Measurements from ENCODE around the gene DYNLT5. TPM values are rescaled to one million over a fixed set of nuclear protein-coding genes. Genes with fewer than 3 reads are reported as not detected.
"Not testable (repeated sequence)": the region's sequence is repeated elsewhere in the genome, so short reads cannot be mapped to it uniquely, and the experiment has no call there.

Gene DYNLT5
- total RNA-seq, 1 donor from 2014 or later = 0.60 TPM

DNA sequence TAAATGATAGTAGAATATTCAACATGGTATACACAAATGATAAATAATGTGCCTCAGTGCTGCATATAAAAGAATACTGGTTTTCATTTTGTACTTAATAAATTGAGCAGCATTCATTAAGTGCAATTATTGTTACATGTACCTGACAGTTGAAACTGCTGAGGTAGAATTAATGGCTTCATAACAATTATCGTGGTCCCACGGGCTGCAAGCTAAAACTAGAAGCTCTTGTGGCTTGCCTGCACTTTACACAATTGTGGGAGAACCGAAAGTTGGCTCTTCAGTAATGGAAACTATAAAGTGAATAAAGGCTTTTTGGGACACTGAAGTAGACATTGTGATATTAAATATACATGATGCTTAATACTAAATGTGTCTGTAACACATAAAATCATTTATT is 25.6 kb downstream of the DYNLT5 start:
- TF ChIP-seq, protein P1, sequence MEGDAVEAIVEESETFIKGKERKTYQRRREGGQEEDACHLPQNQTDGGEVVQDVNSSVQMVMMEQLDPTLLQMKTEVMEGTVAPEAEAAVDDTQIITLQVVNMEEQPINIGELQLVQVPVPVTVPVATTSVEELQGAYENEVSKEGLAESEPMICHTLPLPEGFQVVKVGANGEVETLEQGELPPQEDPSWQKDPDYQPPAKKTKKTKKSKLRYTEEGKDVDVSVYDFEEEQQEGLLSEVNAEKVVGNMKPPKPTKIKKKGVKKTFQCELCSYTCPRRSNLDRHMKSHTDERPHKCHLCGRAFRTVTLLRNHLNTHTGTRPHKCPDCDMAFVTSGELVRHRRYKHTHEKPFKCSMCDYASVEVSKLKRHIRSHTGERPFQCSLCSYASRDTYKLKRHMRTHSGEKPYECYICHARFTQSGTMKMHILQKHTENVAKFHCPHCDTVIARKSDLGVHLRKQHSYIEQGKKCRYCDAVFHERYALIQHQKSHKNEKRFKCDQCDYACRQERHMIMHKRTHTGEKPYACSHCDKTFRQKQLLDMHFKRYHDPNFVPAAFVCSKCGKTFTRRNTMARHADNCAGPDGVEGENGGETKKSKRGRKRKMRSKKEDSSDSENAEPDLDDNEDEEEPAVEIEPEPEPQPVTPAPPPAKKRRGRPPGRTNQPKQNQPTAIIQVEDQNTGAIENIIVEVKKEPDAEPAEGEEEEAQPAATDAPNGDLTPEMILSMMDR (IDR thresholded peaks at IDR 0.05; ENCODE audit: unreplicated experiment) = no peak
- H3K9me3 Mint-ChIP-seq (ENCODE audit: low read depth) = peaks cover 14% of the 10 kb centered on the region
- DNase-seq (ENCODE audit: low spot score, unreplicated experiment) = no peak
- no peak overlapping the region for H3K4me3 Mint-ChIP-seq (ENCODE audit: low read depth)
- no peaks in the 10 kb centered on the region for H3K4me1 Mint-ChIP-seq (ENCODE audit: low read depth)
- H3K27ac Mint-ChIP-seq = no peak overlapping the region
- no peaks in the 10 kb centered on the region for H3K27me3 Mint-ChIP-seq
- H3K36me3 Mint-ChIP-seq (ENCODE audit: insufficient read depth) = peaks cover 1% of the 10 kb centered on the region

DNA sequence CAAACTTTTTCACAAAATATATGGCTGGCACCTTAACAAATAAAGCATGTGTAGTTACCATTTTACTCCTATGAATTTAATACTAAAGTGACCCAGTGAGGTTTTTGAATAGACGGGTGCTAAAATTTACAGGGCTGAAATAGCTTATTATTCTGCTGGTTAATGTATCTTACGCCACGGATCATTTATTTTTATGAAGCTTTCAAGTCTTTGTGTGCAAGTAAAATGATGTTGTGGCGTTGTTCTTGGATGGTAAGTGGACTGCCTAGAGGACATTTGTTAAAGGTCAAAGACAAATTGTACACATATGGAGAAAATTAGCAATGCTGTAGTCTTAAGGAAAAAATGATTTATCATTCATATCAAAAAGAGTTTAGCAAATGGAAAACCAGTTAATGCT is 26.0 kb downstream of the DYNLT5 start:
- TF ChIP-seq, protein P1 (IDR thresholded peaks at IDR 0.05; ENCODE audit: unreplicated experiment) = no peak
- H3K4me3 Mint-ChIP-seq (ENCODE audit: low read depth) = no peak overlapping the region
- peaks cover 14% of the 10 kb centered on the region for H3K9me3 Mint-ChIP-seq (ENCODE audit: low read depth)
- H3K4me1 Mint-ChIP-seq (ENCODE audit: low read depth) = no peaks in the 10 kb centered on the region
- H3K27ac Mint-ChIP-seq = no peak overlapping the region
- H3K27me3 Mint-ChIP-seq = no peaks in the 10 kb centered on the region
- no peak for DNase-seq (ENCODE audit: low spot score, unreplicated experiment)
- peaks cover 1% of the 10 kb centered on the region for H3K36me3 Mint-ChIP-seq (ENCODE audit: insufficient read depth)

DNA sequence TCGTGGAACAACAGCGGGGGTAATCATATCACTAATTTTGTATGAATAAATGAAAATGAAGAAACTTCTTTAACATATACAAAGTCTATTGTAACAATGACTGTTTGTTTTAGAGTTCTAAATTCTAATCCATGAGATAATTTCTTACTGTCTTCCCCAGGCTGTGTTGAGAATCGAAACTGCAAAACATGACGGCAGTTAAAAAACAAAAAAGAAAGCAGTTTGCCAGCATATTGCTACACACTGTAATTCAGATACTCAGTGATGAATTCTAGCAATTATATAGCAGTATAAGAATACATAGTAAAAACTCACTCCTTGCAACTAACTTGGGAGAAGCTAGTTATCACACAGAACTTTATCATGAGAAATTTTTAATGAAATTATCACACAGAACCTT is 26.7 kb downstream of the DYNLT5 start:
- no peak overlapping the region for H3K27ac Mint-ChIP-seq
- no peaks in the 10 kb centered on the region for H3K4me1 Mint-ChIP-seq (ENCODE audit: low read depth)
- no peaks in the 10 kb centered on the region for H3K27me3 Mint-ChIP-seq
- H3K36me3 Mint-ChIP-seq (ENCODE audit: insufficient read depth) = peaks cover 1% of the 10 kb centered on the region
- TF ChIP-seq, protein P1 (IDR thresholded peaks at IDR 0.05; ENCODE audit: unreplicated experiment) = no peak
- H3K4me3 Mint-ChIP-seq (ENCODE audit: low read depth) = no peak overlapping the region
- DNase-seq (ENCODE audit: low spot score, unreplicated experiment) = no peak
- peaks cover 15% of the 10 kb centered on the region for H3K9me3 Mint-ChIP-seq (ENCODE audit: low read depth)

DNA sequence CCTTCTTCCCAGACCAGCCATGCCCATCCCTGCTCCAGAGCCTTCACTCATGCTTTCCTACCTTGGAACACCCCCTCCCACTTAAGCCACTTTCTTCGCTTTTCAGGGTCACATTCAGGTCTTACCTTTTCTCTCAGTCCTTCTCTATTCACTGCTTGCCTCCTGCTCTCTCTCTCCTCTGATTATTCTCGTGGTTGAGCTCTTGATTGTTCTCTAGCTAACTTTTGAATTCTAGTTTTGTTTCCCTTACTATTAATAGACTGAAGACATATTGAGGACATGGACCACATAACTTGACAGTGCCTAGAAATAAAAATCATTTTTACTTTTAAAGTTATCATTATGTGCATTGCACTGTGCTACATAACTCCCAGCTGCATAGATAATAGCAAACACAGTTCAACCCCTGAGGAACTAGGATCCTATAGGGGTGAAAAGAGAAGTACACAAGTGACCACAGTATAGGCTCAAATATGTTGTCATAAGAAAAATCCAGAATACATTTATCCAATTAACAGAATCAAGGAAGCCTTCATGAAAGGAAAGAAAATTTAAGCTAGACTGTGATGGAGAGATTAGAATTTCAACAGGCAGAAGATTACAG is 27.3 kb downstream of the DYNLT5 start:
- H3K4me1 Mint-ChIP-seq (ENCODE audit: low read depth) = no peaks in the 10 kb centered on the region
- no peak overlapping the region for H3K27ac Mint-ChIP-seq
- DNase-seq (ENCODE audit: low spot score, unreplicated experiment) = no peak
- H3K36me3 Mint-ChIP-seq (ENCODE audit: insufficient read depth) = peaks cover 1% of the 10 kb centered on the region
- TF ChIP-seq, protein P1 (IDR thresholded peaks at IDR 0.05; ENCODE audit: unreplicated experiment) = no peak
- no peaks in the 10 kb centered on the region for H3K27me3 Mint-ChIP-seq
- H3K4me3 Mint-ChIP-seq (ENCODE audit: low read depth) = no peak overlapping the region
- H3K9me3 Mint-ChIP-seq (ENCODE audit: low read depth) = peaks cover 19% of the 10 kb centered on the region

DNA sequence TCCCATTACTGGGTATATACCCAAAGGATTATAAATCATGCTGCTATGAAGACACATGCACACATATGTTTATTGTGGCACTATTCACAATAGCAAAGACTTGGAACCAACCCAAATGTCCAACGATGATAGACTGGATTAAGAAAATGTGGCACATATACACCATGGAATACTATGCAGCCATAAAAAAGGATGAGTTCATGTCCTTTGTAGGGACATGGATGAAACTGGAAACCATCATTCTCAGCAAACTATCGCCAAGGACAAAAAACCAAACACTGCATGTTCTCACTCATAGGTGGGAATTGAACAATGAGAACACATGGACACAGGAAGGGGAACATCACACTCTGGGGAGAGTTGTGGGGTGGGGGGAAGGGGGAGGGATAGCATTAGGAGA is 33.5 kb downstream of the DYNLT5 start:
- H3K36me3 Mint-ChIP-seq (ENCODE audit: insufficient read depth); H3K4me3 Mint-ChIP-seq (ENCODE audit: low read depth); H3K27me3 Mint-ChIP-seq; H3K4me1 Mint-ChIP-seq (ENCODE audit: low read depth); DNase-seq (ENCODE audit: low spot score, unreplicated experiment); H3K27ac Mint-ChIP-seq: not testable (repeated sequence)
- H3K9me3 Mint-ChIP-seq (ENCODE audit: low read depth) = peaks cover 11% of the 10 kb centered on the region

DNA sequence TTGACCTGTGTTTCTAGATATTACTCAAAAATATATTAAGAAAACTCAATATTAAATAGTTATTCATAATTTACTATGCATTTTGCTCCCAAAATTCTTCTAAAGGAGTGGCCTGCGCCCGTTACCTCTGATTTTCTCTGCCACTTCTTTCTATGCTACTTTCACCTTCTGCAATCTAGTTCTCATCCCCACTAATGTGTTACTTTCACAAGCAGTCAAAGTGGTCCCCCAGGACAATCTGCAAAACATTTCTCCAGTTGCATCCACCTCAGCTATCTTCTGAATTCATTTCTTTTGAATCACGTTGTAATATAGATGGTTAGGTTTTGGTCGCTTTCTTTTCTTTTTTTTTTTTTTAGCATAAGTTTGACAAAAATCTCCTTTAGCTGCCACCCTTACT is 35.4 kb downstream of the DYNLT5 start:
- TF ChIP-seq, protein P1 (IDR thresholded peaks at IDR 0.05; ENCODE audit: unreplicated experiment) = no peak
- Mint-ChIP-seq H3K4me1 (ENCODE audit: low read depth) (no peaks in the 10 kb centered on the region), H3K9me3 (ENCODE audit: low read depth) (peaks cover 4% of the 10 kb centered on the region), H3K36me3 (ENCODE audit: insufficient read depth) (no peaks in the 10 kb centered on the region), H3K27me3 (peaks cover 2% of the 10 kb centered on the region), H3K4me3 (ENCODE audit: low read depth) (no peak overlapping the region), H3K27ac (no peak overlapping the region)
- DNase-seq (ENCODE audit: low spot score, unreplicated experiment) = no peak
